ENCODE data around the gene SLX4IP. TPM values are rescaled to one million over a fixed set of nuclear protein-coding genes. Genes with fewer than 3 reads are reported as not detected.
"Not testable (repeated sequence)": the region's sequence is repeated elsewhere in the genome, so short reads cannot be mapped to it uniquely, and the experiment has no call there.

The SLX4IP gene
- total RNA-seq, 1 experiment from 2014 or later, result 6.4 TPM

- no TSS peak for BruUV-seq (replicated peaks)
- Histone ChIP-seq H3K4me2 (ENCODE audit: low read length) (no peak overlapping the region), H3K9me3 (ENCODE audit: low read length) (no peaks in the 10 kb centered on the region), H3K4me1 (ENCODE audit: insufficient read depth, low read length) (no peaks in the 10 kb centered on the region), H3K36me3 (ENCODE audit: low read depth, low read length) (no peaks in the 10 kb centered on the region), H4K20me1 (ENCODE audit: low read length) (no peaks in the 10 kb centered on the region), H2AFZ (ENCODE audit: low read length) (no peak overlapping the region), H3F3A (ENCODE audit: low read length, unreplicated experiment) (no peaks in the 10 kb centered on the region), H3K9me2 (replicated peaks; ENCODE audit: low read length) (no peaks in the 10 kb centered on the region), H3K27me3 (ENCODE audit: low read length) (peaks cover 12% of the 10 kb centered on the region; the same call in 1 of the 2 replicates), H3K4me3 (ENCODE audit: low read length) (no peak overlapping the region), H3K9ac (ENCODE audit: low read length) (no peak overlapping the region), H3K27ac (ENCODE audit: low read length) (no peak overlapping the region), H3K79me2 (ENCODE audit: low read length) (no peaks in the 10 kb centered on the region)
- ChIA-PET CTCF (interaction anchor here (0.6 kb wide), 1 partner anchor 45 kb away, joined by 3 read pairs; the partner anchor contains the start of gene MKKS), POLR2A (ENCODE audit: unreplicated experiment) (no interaction called here)
- intact Hi-C loops (cut with micrococcal nuclease), result no loop called here
- DNase-seq (no peak), ATAC-seq (no peak)
- no peak for TF ChIP-seq EZH2 (IDR thresholded peaks at IDR 0.05; ENCODE audit: low read length, unreplicated experiment)
- no peak for TF ChIP-seq EZH2phosphoT487 (IDR thresholded peaks at IDR 0.05; ENCODE audit: borderline replicate concordance, low read length)
- TF ChIP-seq CTCF (conservative IDR thresholded peaks at IDR 0.05; ENCODE audit: low read depth, low read length), result no peak
These were observed 46.5 kb upstream of the SLX4IP start for GRCh38 chr20:10388597-10388996.

GRCh38 chr20:10390709-10391108 lies 44.4 kb upstream of the SLX4IP start:
- intact Hi-C loops (cut with micrococcal nuclease), result no loop called here
- Histone ChIP-seq H3K27me3 (ENCODE audit: low read length) (peaks cover 12% of the 10 kb centered on the region; the same call in 1 of the 2 replicates), H3K4me2 (ENCODE audit: low read length) (no peak overlapping the region), H3K4me1 (ENCODE audit: insufficient read depth, low read length) (no peaks in the 10 kb centered on the region), H3K4me3 (ENCODE audit: low read length) (no peak overlapping the region), H3K9ac (ENCODE audit: low read length) (no peak overlapping the region), H3K36me3 (ENCODE audit: low read depth, low read length) (no peaks in the 10 kb centered on the region), H3K79me2 (ENCODE audit: low read length) (no peaks in the 10 kb centered on the region), H3K27ac (ENCODE audit: low read length) (no peak overlapping the region), H3K9me2 (replicated peaks; ENCODE audit: low read length) (no peaks in the 10 kb centered on the region), H4K20me1 (ENCODE audit: low read length) (no peaks in the 10 kb centered on the region), H3K9me3 (ENCODE audit: low read length) (no peaks in the 10 kb centered on the region), H3F3A (ENCODE audit: low read length, unreplicated experiment) (no peaks in the 10 kb centered on the region), H2AFZ (ENCODE audit: low read length) (no peak overlapping the region)
- BruUV-seq (replicated peaks), result no TSS peak
- TF ChIP-seq CTCF (conservative IDR thresholded peaks at IDR 0.05; ENCODE audit: low read depth, low read length), result no peak
- TF ChIP-seq EZH2phosphoT487 (IDR thresholded peaks at IDR 0.05; ENCODE audit: borderline replicate concordance, low read length), result no peak
- TF ChIP-seq EZH2 (IDR thresholded peaks at IDR 0.05; ENCODE audit: low read length, unreplicated experiment), result no peak
- ATAC-seq (no peak), DNase-seq (no peak)
- ChIA-PET POLR2A (ENCODE audit: unreplicated experiment) (no interaction called here), CTCF (no interaction called here)

GRCh38 chr20:10394752-10395151 lies 40.4 kb upstream of the SLX4IP start:
- DNase-seq; H3K4me1 ChIP-seq (ENCODE audit: insufficient read depth, low read length); H3K9me3 ChIP-seq (ENCODE audit: low read length); POLR2A ChIA-PET (ENCODE audit: unreplicated experiment); H3K79me2 ChIP-seq (ENCODE audit: low read length); BruUV-seq (replicated peaks); ATAC-seq; H3K27me3 ChIP-seq (ENCODE audit: low read length); H3K4me3 ChIP-seq (ENCODE audit: low read length); H3K27ac ChIP-seq (ENCODE audit: low read length); H3K9ac ChIP-seq (ENCODE audit: low read length); H3K9me2 ChIP-seq (replicated peaks; ENCODE audit: low read length); H3K4me2 ChIP-seq (ENCODE audit: low read length); CTCF ChIA-PET; H4K20me1 ChIP-seq (ENCODE audit: low read length); H3F3A ChIP-seq (ENCODE audit: low read length, unreplicated experiment); H3K36me3 ChIP-seq (ENCODE audit: low read depth, low read length); H2AFZ ChIP-seq (ENCODE audit: low read length); intact Hi-C loops (cut with micrococcal nuclease): not testable (repeated sequence)

Data from PC-3 (cell line).